Right ventricle myocardium inferior (tissue), 1 donor: ENCODE data around the gene LOXHD1. TPM values are rescaled to one million over a fixed set of nuclear protein-coding genes. Genes with fewer than 3 reads are reported as not detected.

Source experiments
- ATAC-seq: fragments of 200-7000 bp; cut with Tn5 transposase; one replicate; pipeline ENCODE4 v1.9.1; 2020; ENCODE audit warnings: mild to moderate bottlenecking, moderate library complexity
- DNase-seq: peaks from one replicate; pipeline ENCODE4 v3.0.0; 2021; ENCODE audit errors: missing footprints
- intact Hi-C: fragments of 100-400 bp; cut with DNase I; formaldehyde crosslinking; loops from one replicate; pipeline ENCODE4 v1.11.0; 2022
- total RNA-seq: library from RNA; stranded (reverse); fragmentation: NEBNext Ultra II Directional; extraction: Animal tissue kit (Norgen Biotek cat#: 25700); gene quantifications from one replicate; pipeline ENCODE4 v1.2.1, GENCODE V29; 2021
- donor health status: DM: no; HTN: yes; CAD: no; lungs with severe emphysema.

The LOXHD1 gene
- total RNA-seq, 1 donor from 2014 or later: 0.35 TPM

DNA sequence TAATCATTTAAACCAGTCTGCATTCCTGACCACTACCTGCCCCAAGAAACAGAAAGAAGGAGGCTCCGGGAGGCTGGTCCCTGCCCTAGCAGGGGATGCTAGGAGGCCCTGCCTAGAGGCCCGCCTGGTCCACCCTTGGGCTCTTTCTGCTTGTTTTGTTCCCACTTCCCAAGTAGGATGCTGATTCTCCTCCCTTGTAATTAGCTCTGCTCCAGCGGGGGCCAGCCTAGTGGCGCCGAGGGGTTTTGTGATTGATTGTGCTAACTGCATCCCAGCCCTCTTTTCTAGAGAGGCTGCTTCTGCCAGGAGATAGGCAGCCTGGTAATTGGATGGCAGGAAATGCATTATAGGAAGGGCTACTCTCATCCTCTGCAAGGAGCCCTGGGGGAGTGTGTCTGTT, 220.0 kb downstream of the LOXHD1 start:
- intact Hi-C loops: no loop called here
- ATAC-seq: no peak
- DNase-seq: no peak

DNA sequence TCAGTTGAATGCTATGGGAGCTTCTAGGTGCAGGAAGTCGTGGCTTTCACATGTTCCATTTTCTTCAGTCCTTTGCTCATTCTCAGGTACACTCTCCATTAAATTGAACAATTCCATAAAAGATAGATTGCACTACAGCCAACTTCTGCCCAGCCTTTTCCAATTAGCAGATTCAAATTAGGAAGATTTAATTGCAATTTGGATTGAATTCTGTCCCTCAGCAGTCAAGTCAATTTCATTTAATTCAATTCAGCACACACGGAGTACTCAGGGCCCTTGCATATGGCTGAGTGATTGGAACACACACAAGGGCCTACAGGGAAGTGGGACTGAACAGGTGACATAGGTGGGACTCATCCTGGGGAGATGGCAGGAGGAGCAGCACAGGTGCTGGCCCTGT, 220.4 kb downstream of the LOXHD1 start:
- ATAC-seq: no peak
- no peak for DNase-seq
- intact Hi-C loops: no loop called here

DNA sequence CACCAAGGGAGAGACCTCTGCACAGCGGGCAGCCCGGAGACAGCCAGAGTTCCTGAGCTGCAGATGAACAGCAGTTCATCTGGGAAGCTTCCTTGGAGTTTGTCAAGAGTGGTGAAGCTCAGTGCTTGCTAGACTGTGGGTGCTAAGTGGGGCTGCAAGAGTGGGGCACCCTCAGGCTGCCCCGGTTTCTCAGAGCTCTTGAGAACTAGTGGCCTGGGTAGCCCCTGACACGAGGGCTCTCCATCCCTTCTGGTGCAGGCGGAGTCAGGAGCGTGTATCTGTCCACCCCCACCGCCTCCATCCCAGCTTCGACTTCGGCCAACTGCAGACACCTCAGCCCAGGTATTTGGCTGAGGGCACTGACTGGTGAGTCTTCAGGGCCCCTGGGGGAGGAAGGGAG, 222.0 kb downstream of the LOXHD1 start:
- DNase-seq: no peak
- ATAC-seq: no peak
- intact Hi-C loops: no loop called here

DNA sequence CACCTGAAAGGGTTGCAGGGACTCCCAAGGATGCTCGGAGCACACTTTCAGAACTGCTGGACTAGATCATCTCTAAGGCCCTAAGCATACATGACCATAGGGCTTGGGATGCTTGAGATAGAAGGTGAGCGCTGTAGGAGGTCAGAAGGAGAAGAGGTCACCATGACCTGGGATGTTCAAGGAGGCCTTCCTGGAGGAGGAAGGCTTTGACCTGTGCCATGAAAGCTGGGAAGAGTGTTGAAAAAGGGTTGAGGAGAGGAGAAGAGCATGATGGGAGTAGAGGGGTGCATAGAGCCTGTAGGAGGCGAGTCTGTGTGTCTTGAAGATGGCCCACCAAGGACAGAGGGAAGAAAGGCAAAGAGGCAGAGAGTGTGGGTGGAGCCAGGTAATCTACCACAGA, 222.4 kb downstream of the LOXHD1 start:
- no peak for DNase-seq
- ATAC-seq: no peak
- intact Hi-C loops: no loop called here

DNA sequence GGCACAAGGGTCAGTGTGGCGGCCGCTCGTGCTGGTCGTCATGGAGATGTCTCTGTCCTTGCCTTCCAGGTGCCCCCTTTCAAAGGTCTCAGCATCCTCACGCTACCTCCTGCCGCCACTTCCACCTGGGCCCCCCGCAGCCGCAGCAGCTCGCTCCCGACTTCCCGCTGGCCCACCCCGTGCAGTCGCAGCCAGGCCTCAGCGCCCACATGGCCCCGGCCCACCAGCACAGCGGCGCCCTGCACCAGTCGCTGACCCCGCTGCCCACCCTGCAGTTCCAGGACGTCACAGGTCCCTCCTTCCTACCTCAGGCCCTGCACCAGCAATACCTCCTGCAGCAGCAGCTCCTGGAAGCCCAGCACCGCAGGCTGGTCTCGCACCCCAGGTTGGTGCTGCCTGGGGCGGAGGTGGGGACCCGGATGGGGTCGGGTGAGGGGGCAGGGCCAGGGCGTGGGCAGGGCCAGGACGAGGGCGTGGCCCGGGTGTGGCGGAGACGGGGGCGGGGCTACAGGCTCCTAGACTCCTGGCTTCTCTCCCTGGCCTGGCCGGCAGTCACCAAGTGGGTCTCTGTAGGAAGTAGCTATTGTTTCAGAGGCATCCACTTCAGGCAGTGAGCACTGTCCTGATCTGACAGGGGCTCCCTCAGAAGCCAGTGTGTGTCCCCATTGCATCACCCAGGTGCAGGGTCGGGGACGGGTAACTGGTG, 223.7 kb downstream of the LOXHD1 start:
- ATAC-seq (no peak), DNase-seq (no peak)

DNA sequence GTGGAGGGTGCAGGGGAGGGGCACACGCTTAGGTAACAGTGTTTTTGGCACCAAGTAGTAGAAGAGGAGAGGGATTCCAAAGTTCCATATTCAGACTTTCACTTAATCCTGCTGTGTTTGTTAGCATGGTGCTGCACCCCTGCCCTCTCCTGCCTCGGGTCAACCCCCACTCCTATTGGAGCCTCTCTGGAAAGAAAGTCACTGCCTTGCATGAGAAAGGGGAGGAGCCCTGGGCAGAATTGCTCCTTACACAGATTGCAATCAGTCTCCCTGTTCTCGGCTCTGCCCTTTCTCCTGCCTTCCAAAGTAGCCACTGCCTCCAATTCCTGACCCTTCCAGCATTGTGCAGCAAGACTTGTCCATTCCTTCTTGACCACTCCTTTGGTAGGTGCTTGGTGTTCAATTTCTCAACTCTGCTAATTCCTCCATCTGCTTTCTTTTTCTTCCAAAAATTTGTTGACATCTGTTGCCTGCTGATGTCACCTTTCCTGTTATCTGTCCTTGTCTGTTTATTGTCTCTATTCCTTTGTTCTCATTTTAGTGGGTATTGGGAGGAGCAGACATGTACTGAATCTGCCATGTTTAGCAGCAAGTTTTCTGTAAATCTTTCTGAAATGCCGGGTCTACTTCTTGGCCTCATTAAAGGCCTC, 225.4 kb downstream of the LOXHD1 start:
- intact Hi-C loops: no loop called here
- DNase-seq (no peak), ATAC-seq (no peak)

More for the DNA sequence above, 223.7 kb downstream of the LOXHD1 start:
- intact Hi-C loops: no loop called here

- DNase-seq (no peak), ATAC-seq (no peak)
- intact Hi-C loops: loop anchor here (10.0 kb wide), 1 partner anchor 145 kb away; no protein-coding TSS in a partner anchor
Measured at GRCh38 chr18:46429649-46430224, 227.3 kb downstream of the LOXHD1 start.

DNA sequence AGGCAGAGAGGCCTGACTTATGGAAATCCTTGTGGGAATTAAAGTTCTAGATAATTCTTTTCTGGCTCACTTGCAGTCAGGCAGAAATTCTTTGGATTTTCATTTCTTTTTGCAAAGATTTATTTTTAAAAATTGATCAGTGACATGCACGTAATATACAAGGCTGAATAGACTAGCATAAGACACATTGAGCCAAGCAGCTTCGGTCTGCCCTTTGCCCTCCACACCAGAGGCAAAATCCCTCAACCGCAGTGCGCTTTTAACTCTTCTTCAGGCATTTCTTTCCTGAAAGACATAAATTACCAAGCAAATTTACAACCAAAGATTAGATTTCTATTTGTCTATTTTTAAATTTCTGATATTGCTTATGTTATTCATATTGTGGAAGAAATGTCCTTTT, 227.9 kb downstream of the LOXHD1 start:
- intact Hi-C loops: loop anchor here (10.0 kb wide), 1 partner anchor 144 kb away; no protein-coding TSS in a partner anchor
- DNase-seq (no peak), ATAC-seq (no peak)

DNA sequence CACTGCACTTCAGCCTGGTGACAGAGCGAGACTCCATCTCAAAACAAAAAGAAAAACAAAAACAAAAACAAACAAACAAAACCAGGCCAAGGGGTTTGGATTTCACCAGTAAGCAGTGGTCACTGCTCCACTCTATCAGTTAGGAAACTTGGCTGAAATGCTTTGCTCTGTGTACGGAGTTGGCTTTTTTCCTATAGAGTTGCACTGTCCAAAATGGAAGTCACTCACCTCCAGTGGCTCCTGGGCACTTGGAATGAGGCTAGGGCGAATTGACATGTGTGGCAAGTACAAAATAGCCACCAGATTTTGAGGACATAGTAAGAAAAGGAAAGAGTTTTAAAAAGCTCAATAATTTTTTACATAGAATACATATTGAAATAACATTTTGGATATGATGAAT, 228.7 kb downstream of the LOXHD1 start:
- intact Hi-C loops: loop anchor here (10.0 kb wide), 1 partner anchor 144 kb away; no protein-coding TSS in a partner anchor
- no peak for ATAC-seq
- no peak for DNase-seq

- ATAC-seq (no peak), DNase-seq (no peak)
- intact Hi-C loops: loop anchor here (10.0 kb wide), 1 partner anchor 143 kb away; no protein-coding TSS in a partner anchor
Measured at GRCh38 chr18:46427216-46427995, 229.6 kb downstream of the LOXHD1 start.

Other genes with a start within 250 kb of the LOXHD1 start
- 2.6 TPM for gene ST8SIA5, start 99.8 kb upstream of the LOXHD1 start, total RNA-seq